Measurements from ENCODE around the gene GPATCH2L. TPM values are rescaled to one million over a fixed set of nuclear protein-coding genes. Genes with fewer than 3 reads are reported as not detected.

GPATCH2L gene
- total RNA-seq, 2 donors from 2014 or later = 23.4 to 61.7 TPM

DNA sequence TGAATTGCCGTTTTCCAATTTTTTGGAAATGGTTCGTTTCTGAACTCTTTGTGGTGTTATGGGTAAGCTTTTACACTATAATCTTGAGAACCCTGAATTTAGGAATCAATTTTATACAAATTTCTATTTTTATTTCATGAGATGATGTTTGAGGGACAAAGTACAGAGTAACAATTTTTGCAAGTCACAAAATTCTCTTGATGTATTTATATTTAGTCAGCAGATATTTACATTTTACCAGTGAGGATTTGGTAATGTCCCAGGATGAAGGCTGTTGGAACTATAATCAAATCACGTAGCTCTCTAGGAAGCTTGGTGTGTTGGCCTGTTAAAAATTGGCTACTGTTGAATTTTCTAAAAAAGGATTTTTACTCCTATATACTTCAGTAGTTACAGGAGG is 24.2 kb downstream of the GPATCH2L start:
- Histone ChIP-seq H3K9me3 (no peaks in the 10 kb centered on the region), H3K4me3 (no peak overlapping the region), H3K27ac (no peak overlapping the region), H3K27me3 (no peaks in the 10 kb centered on the region), H3K4me1 (no peaks in the 10 kb centered on the region), H3K36me3 (replicated peaks in 1 of 2; ENCODE audit: insufficient read depth in 1 of 2, low read depth in 2 of 2) (peaks cover 0 to 28% of the 10 kb centered on the region in 2 donors)
- TF ChIP-seq, protein P1, sequence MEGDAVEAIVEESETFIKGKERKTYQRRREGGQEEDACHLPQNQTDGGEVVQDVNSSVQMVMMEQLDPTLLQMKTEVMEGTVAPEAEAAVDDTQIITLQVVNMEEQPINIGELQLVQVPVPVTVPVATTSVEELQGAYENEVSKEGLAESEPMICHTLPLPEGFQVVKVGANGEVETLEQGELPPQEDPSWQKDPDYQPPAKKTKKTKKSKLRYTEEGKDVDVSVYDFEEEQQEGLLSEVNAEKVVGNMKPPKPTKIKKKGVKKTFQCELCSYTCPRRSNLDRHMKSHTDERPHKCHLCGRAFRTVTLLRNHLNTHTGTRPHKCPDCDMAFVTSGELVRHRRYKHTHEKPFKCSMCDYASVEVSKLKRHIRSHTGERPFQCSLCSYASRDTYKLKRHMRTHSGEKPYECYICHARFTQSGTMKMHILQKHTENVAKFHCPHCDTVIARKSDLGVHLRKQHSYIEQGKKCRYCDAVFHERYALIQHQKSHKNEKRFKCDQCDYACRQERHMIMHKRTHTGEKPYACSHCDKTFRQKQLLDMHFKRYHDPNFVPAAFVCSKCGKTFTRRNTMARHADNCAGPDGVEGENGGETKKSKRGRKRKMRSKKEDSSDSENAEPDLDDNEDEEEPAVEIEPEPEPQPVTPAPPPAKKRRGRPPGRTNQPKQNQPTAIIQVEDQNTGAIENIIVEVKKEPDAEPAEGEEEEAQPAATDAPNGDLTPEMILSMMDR (IDR thresholded peaks at IDR 0.05) = no peak
- no peak for TF ChIP-seq POLR2A (IDR thresholded peaks at IDR 0.05)
- WGBS, 2 donors = 78 to 90% methylated on average over 3 of the region's 3 CpGs
- DNase-seq (no peak), ATAC-seq (no peak)
- intact Hi-C loops (cut with DNase I) = no loop called here

DNA sequence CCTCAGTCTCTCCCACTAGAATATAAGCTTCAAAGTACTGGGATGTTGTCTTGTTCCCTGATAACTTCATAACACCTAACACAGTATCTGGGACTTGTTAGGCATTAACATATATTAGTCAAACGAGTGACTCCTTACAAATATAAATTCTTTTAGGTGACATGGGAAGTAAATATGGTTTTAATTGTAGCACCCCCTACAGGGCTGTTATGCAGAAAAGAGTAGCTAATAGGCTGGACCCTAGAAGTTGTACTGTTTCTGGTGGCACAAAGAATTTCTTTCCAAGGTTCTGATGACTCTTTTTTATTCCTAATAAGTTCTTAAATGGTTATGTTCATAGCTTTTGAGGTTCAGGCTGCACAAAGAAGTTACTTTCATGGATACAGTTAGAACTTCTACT is 29.8 kb downstream of the GPATCH2L start:
- 79 to 80% methylated on average over 1 of the region's 1 CpG for WGBS, 2 donors
- H3K36me3 ChIP-seq (replicated peaks in 1 of 2; ENCODE audit: insufficient read depth in 1 of 2, low read depth in 2 of 2) = peaks cover 0 to 21% of the 10 kb centered on the region in 2 donors
- no peak overlapping the region for H3K4me3 ChIP-seq
- ATAC-seq (no peak), DNase-seq (no peak)
- no peak overlapping the region for H3K27ac ChIP-seq
- intact Hi-C loops (cut with DNase I) = no loop called here
- TF ChIP-seq, protein P1 (IDR thresholded peaks at IDR 0.05) = peak in 2 of 7 experiments; percentile 4 to 10
- no peak for TF ChIP-seq POLR2A (IDR thresholded peaks at IDR 0.05)
- no peaks in the 10 kb centered on the region for H3K9me3 ChIP-seq
- no peaks in the 10 kb centered on the region for H3K27me3 ChIP-seq
- H3K4me1 ChIP-seq = no peaks in the 10 kb centered on the region

DNA sequence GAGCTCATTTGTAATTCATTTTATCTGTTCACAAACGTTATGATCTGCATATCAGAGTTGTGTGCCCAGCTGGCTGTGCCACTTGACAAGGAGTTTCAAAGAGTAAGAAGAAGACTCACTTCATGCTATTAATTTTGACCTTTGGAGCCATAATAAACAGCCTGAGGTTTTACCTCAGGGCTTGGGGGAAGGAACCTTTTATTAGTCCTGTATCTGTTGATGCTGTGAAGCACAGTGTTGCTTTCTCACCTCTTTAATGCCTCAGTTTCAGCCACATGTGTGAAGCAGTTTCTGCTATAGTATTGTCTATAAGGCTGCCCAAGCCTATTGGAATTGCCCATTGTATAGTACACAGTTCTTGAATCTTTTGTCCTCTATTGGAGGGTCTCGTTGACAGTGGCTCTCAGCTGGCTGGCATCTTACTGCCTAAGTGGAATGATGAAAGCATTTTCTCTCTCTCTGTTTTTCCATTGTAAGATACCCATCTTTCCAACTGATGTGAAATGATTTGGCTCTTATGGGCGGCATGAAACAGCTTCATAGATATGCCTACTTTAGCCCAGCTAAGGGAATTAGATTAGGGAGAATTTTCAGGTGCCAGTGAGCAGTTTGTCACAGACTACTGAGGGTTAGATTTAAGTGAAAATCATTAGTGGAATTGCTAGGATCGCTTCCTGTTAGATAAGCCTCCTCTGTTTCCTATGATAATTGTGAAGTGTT is 34.7 kb downstream of the GPATCH2L start:
- H3K4me1 ChIP-seq = no peaks in the 10 kb centered on the region
- DNase-seq (no peak), ATAC-seq (no peak)
- no peaks in the 10 kb centered on the region for H3K27me3 ChIP-seq
- H3K9me3 ChIP-seq = no peaks in the 10 kb centered on the region
- 67 to 68% methylated on average over 4 of the region's 4 CpGs for WGBS, 2 donors
- no peak overlapping the region for H3K4me3 ChIP-seq
- intact Hi-C loops (cut with DNase I) = no loop called here
- H3K27ac ChIP-seq = no peak overlapping the region
- peaks cover 0 to 5% of the 10 kb centered on the region in 2 donors for H3K36me3 ChIP-seq (replicated peaks in 1 of 2; ENCODE audit: insufficient read depth in 1 of 2, low read depth in 2 of 2)
- TF ChIP-seq, protein P1 (IDR thresholded peaks at IDR 0.05) = no peak
- TF ChIP-seq POLR2A (IDR thresholded peaks at IDR 0.05) = no peak

DNA sequence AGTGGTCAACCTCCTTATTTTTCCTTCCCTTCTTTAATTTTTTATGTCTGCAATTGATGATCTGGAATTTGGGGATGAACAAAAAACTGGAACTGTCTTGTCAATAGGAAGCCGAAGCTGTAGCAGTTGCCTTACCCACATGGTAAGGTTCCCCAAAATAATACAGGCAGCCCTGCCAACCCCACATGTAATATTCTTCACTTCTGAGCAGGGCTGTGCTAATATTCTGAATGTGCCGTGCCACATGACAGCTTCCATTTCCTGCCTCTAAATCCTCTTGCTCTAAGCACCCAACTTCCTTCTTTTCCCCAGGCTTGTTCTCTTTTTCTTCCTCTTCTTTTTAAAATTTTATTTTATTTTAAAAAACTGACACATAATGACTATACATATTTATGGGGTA is 39.6 kb downstream of the GPATCH2L start:
- no peak for ATAC-seq
- H3K36me3 ChIP-seq (replicated peaks in 1 of 2; ENCODE audit: insufficient read depth in 1 of 2, low read depth in 2 of 2) = peaks cover 0 to 5% of the 10 kb centered on the region in 2 donors

More for the DNA sequence above, 39.6 kb downstream of the GPATCH2L start:
- intact Hi-C loops (cut with DNase I) = no loop called here
- Histone ChIP-seq H3K4me3 (no peak overlapping the region), H3K9me3 (no peaks in the 10 kb centered on the region), H3K4me1 (peaks cover 6% of the 10 kb centered on the region), H3K27ac (peak overlapping the region in 1 of 4 donors; percentile 35), H3K27me3 (no peaks in the 10 kb centered on the region)
- 81 to 96% methylated on average over 2 of the region's 2 CpGs for WGBS, 2 donors
- TF ChIP-seq, protein P1 (IDR thresholded peaks at IDR 0.05) = no peak
- TF ChIP-seq POLR2A (IDR thresholded peaks at IDR 0.05) = no peak
- DNase-seq = peak in 1 of 4 donors; percentile 47

All from body of pancreas (tissue), 4 donors.